Measurements from ENCODE around the gene CELA1. TPM values are rescaled to one million over a fixed set of nuclear protein-coding genes. Genes with fewer than 3 reads are reported as not detected.
A peak's percentile ranks its signal among the peaks of the same experiment; 100 is the strongest.

The CELA1 gene
- total RNA-seq (2014; rRNA removed; shearing (Covaris generic)): not detected in 2 replicates

- DNase-seq (ENCODE audit: low spot score): no peak
Measured at GRCh38 chr12:51346581-51346980, at the start of gene CELA1. TSS of gene CELA1 (minus strand) at chr12:51346679. CDS start at chr12:51346638, 41 bp downstream.

GRCh38 chr12:51395283-51396230 is 49.1 kb upstream of the CELA1 start:
- DNase-seq (ENCODE audit: low spot score): no peak

GRCh38 chr12:51393676-51394545 is 47.4 kb upstream of the CELA1 start:
- peak; percentile 61 for DNase-seq (ENCODE audit: low spot score)

GRCh38 chr12:51392556-51393237 is 46.2 kb upstream of the CELA1 start:
- DNase-seq (ENCODE audit: low spot score): no peak

GRCh38 chr12:51391283-51392123 is 45.0 kb upstream of the CELA1 start, which contains the start of gene GALNT6:
TSS of gene GALNT6 (minus strand) at chr12:51391406. CDS start at chr12:51379781, 11,625 bp downstream.
- DNase-seq (ENCODE audit: low spot score): no peak

- DNase-seq (ENCODE audit: low spot score): no peak
Measured at GRCh38 chr12:51390891-51391282, 44.4 kb upstream of the CELA1 start.

- DNase-seq (ENCODE audit: low spot score): no peak
Measured at GRCh38 chr12:51390457-51390856, 44.0 kb upstream of the CELA1 start.

GRCh38 chr12:51389302-51389999 is 43.0 kb upstream of the CELA1 start:
- peak; percentile 40 for DNase-seq (ENCODE audit: low spot score)

- DNase-seq (ENCODE audit: low spot score): no peak
Measured at GRCh38 chr12:51388846-51389245, 42.4 kb upstream of the CELA1 start.

- peak; percentile 42 for DNase-seq (ENCODE audit: low spot score)
Measured at GRCh38 chr12:51388069-51388799, 41.8 kb upstream of the CELA1 start.

GRCh38 chr12:51386351-51386750 is 39.9 kb upstream of the CELA1 start:
- DNase-seq (ENCODE audit: low spot score): no peak

- peak; percentile 49 for DNase-seq (ENCODE audit: low spot score)
Measured at GRCh38 chr12:51383269-51383905, 36.9 kb upstream of the CELA1 start.

- DNase-seq (ENCODE audit: low spot score): no peak
Measured at GRCh38 chr12:51382173-51382572, 35.7 kb upstream of the CELA1 start.

- DNase-seq (ENCODE audit: low spot score): no peak
Measured at GRCh38 chr12:51381226-51382079, 35.0 kb upstream of the CELA1 start.

GRCh38 chr12:51379571-51379970 is 33.1 kb upstream of the CELA1 start:
- no peak for DNase-seq (ENCODE audit: low spot score)

GRCh38 chr12:51378749-51379148 is 32.3 kb upstream of the CELA1 start:
- DNase-seq (ENCODE audit: low spot score): no peak

GRCh38 chr12:51377099-51377984 is 30.9 kb upstream of the CELA1 start:
- DNase-seq (ENCODE audit: low spot score): no peak

Data from H4 (cell line).